CD4-positive, alpha-beta T cell treated with Interleukin-17A for 4 hours (primary cell): ENCODE measurements around the gene NPAT.
"Not testable (repeated sequence)": the region's sequence is repeated elsewhere in the genome, so short reads cannot be mapped to it uniquely, and the experiment has no call there.

Experiments used
- DNase-seq: peaks from one replicate; pipeline ENCODE4 v3.0.0-alpha.2; 2020; ENCODE audit warnings: mixed read lengths

The NPAT gene

DNA sequence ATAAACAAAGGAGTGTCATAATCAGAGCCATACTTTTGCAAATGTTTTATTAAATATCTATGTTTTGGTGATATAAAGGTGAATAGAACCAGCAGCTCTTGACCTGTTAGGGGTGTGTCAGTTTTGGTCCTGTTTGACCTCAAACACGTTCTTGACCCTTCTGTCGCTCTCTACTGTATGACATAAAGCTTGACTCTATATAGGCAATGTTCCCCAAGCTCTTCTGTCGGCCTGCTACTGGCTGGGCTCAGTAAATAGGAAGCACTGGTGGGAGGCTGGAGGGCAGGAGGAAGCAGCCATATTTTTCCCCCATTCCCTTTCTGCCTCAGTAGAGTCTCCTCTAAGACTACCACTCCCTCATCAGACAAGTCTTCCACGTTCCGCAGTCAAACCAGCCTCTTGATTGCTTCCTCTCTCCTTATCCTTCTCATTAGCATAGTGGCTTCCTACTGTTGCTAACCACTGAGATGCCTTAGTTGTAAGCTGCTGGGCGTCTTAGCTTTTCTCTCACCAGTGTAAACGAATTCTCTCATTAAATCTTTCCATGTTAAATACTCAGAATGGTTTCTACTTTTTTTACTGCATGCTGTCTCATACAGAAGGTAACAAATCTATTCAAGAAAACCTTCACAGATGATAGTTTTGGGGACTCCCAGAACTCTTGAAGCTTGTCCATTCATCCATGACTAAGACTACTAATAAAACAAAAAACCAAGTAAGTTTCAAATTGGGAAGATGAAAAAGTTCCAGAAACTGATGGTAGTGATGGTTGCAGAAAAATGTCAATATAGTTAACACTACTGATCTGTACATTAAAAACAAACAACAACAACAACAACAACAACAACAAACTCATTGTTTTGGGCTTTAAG lies 3.3 kb downstream of the NPAT start:
- DNase-seq, result no peak

DNA sequence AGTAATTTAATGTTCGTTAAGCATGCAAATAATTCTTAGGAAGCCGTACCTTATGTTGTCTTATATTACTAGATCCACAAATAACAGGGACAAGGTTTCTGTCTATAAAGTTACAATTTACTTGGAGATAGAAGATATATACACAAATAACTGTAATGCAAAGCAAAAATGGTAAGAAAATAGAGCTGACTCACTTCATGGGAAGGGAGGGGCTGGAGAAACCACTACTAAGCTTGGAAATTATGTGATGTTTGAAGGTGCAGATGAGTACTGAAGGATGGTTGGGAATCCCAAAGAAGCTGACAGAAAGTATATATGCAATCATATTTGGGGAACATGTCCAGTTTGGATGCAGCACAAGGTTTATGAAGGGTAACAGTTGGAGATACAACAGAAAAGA lies 4.0 kb downstream of the NPAT start:
- DNase-seq, result no peak

DNA sequence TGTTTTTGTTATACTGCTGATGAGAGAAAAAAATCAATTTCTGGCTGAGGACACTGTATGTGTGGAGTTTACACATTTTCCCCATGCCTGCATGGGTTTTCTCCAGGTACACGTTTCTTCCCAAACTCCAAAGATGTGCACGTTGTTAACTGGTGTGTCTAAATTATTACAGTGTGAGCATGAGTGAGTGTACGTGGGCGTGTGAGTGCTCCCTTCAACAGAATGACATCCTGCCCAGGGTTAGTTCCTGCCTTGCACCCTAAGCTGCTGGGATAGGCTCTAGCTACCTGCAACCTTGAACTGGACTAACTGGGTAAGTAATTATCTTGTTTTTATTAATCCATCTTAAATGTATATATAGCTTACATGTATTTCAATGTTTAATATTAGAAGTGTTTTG lies 5.5 kb downstream of the NPAT start:
- DNase-seq, result peak; percentile 54

DNA sequence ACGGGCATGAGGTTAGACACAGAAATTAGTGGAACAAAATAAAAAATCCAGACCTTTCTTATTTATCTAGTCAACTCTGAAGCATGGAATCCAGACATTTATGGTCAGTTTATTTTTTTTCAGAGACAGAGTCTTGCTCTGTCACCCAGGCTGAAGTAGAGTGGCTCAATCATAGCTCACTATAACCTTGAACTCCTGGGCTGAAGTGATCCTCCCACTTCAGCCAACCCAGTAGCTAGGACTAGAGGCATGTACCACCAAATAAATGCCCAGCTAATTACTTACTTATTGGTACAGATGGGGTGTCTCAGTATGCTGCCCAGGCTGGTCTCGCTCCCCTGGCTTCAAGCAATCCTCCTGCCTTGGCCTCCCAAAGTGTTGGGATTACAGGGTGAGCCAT lies 8.7 kb downstream of the NPAT start:
- no peak for DNase-seq

DNA sequence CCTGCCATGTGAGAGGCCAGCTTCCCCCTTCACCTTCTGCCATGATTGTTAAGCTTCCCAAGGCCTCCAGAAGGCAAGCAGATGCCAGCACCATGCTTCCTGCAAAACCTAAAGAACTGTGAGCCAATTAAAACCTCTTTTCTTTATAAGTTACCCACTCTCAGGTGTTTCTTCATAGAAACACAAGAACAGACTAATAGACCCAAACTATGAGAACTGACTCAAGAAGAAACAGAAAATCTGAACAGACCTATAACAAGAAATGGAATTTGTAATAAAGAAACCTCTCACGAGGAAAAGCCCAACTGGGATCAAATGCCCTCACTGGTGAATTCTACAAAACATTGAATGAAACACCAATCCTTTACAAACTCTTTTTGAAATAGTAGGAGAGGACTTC lies 12.0 kb downstream of the NPAT start:
- DNase-seq, result no peak

DNA sequence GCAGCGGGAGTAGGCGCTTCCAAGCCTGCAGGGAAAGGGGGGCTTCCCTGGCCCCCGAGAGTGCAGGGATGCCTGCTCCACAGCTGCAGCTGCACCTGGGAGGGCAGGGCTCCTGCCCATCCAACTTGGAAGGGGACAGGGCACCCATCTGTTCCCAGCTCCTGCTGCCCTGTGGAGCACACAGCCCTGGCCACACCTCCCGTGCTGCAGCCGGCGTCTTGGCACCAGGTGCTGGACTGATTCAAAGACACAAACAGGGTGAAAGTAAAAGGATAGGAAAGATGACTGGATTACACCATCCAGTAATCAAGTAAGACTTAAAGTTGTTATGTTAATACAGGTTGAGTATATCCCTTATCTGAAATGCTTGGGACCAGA lies 14.8 kb downstream of the NPAT start:
- DNase-seq, result no peak

DNA sequence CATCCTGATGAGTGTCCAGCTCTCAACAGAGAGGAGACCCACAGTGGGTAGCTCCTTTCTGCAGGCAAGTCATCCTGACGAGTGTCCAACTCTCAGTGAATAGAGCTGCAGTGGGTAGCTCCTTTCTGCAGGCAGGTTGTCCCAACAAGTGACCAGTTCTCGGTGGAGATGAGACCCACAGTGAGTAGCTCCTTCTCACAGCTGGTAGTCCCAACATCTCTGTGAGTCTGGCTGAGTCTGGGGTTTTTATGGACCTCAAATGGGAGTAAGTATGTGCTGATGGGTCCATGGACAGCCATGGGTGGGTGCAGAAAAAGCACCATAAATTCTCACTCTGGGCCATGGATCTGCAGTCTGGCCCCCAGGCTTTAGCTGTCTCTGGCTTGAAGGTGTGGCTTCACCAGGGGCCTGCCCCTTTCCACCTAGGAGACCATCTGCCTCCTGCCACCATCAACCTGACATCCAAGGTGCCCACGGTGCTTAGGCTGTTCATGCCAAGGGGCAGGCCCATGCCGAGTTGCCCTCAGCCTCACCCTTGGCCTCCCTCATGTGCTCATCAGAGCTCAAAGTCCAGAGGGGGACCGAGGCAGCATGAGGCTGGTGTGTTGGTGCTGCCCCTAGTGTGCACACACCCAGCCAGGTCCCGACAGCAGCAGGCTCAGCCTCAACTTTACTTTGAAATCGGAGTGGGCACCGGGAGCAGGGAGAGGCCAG lies 15.3 kb downstream of the NPAT start:
- no peak for DNase-seq

DNA sequence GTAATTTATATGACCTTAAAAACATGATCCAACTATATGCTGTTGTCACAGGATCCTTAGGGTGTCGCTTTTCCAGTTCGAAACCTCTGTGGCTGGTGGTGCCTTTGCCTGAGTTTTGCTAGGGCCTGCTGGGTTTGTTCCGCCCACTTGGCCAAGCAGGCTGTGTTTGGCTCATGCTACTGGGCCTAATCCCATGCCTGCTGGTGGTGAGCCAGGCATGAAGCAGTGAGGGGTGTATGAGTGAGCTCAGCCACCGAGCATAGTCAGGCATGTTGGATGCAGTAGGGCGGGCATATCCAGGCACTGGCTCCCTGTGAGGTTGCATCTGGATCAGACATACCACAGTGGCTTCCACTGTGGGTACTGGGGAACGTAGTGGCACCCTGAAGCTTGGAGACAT lies 16.3 kb downstream of the NPAT start:
- no peak for DNase-seq

DNA sequence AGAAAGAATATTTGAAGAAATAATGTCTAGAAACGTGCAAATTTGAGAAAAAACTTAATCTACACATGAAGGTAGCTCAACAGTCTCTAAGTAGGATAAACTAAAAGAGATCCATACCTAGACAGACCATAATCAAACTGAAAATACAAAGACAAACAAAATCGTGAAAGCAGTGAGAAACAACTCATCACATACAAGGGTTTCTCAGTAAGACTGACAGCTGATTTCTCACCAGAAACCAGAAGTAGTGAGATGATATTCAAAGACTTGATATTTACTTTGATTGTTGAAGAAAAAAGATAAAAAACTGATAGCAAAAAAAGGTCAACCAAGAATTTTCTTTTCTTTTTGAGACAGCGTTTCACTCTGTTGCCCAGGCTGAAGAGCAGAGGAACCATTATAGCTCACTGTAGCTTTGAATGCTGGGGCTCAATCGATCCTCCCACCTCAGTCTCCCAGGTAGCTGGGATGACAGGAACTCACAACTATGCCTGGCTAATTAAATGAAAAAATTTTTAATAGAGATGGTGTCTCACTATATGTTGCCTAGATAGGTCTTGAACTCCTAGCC lies 17.4 kb downstream of the NPAT start:
- no peak for DNase-seq

DNA sequence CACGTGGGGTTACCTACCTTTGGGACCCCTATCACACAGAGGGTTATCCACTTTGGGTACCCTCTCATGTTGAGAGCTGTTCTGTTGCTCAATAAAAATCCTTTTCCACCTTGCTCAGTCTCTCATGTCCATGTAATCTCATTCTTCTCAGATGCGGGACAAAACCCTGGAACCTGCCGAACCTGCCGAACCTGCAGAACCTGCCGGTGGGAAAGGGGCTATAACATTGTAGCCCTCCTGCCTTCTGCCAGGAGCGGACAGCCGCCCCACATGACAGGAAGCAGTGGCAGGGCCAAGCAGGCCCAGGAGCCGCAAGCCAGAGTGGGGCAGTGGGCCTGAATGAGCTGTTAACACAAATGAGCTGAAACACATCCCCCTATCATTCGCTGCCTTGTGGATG lies 18.1 kb downstream of the NPAT start:
- DNase-seq, result no peak

DNA sequence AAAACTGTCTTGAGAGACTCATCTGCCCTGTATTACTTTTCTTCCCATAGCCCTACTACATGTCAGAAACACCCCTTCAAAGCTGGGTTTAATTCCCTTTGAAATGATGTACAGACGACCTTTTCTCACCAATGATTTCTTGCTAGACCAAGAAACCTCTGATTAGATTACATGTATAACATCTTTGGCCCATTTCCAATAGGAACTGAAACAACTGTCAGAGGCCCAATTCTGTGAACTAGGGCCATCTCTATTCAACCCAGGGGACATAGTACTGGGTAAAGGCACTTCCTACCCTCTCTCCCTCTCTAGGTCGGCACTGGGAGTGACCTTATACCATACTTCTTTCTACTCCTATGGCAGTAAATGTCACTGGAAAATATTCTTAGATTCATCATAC lies 19.4 kb downstream of the NPAT start:
- DNase-seq, result no peak

DNA sequence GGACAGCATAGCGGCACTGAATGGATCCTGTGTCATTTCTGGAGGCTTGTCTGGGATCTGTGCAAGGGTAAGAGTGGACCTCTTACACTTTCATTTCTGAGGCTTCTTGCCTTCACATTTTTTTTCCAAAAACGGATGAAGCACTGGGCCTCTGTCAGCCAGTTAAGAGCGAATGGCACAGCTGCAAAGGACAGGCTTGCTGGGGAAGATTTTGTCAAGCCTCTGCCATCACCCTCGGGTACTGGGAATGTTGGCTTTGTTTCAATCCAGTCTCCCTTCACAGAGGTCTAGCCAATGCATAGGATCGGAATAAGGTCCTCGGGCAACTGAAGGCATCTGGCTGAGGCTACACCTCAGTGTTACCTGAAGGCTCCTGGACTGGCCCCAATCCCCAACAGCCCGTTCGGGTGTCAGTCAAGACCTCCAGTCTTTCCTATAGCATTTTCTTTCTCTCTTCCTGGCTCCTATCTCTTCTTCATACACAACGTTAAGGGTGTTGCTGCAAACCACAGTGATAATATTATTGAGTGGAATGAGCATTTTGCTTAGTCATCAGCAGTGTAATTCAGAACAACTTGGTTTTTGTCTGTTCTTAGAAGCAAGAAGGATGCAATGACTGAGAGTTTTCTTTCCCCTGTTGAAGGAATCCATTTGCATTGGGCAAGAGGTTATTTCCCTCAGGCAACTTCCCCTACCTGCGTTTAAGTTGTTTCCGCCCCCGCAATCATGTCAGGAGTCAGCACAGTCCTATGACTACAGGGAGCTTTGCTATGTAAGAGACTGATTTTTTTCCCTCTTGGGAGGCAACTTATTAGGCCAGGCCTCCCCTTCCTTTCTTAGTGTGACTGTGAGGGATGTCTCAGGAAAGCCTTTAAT lies 22.8 kb downstream of the NPAT start:
- DNase-seq, result peak; percentile 24

DNA sequence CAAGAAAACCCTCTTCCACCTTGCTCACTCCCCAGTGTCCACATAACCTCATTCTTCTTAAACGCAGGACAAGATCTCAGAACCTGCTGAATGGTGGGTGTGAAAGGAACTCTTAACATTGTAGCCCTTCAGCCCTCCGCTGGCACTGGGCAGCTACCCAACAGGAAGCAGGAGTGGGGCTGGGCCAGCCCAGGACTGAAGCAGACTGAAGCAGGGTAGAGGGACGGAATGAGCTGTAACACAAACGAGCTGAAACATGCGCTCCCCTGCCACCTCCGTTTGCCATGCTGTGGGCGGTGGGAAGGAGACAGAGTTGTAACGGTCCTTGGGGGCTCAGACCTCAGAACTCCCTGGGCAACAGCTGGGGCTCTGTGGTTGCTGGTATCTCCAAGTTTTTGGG lies 23.6 kb downstream of the NPAT start:
- DNase-seq, result no peak

DNA sequence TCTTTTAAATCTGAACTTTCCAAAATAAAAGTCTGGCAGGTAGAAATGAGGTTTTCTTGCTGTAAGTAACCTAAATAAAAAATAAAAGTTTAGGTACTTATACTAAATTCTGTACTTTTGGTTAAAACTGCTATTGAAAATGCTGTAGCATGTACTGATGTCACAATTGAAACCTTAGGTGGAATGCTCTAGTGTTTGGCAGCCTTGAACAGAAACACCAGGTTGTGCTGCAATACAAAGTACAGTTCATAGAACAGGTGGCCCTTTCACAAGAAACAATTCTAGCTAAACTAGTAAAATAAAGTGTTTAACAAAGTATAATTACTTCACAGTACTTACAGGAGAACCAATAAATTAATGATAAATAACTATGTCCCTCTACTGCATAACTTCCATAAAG lies 25.1 kb downstream of the NPAT start:
- no peak for DNase-seq

DNA sequence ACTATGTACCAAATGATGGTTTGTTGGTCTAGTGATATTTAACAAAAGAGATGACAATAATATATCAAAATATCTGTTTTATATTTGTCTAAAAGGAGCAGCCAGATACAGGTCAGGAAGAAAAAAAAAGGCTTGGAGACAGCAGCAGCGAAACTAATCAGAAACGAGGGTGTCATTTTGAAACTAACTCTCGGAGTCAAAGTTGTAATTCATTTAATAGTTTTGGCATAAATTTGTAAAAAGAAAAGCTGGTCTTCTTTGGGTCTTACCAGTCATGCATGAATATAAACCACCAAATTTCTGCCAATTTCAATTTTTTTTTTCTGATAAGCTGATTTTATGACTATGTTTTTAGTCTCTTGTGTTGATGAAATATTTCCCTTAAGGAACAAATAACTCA lies 25.5 kb downstream of the NPAT start:
- no peak for DNase-seq

DNA sequence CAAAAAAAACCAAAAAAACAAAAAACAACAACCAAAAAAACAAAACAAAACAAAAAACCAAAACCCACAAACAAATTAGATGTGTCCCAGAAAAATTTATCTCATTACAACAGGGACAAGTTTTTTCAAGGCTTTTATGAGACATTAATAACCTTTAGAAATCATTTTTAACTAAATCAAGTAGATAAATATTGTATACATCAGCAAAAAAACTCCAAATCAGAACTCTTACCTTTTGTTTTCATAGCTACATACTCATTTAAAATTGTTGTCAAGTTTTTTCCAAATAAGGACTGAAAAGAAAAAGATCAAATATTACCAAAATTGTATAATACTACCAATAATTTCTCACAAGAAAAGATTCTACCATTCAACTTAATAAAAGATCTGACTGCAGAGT lies 28.7 kb downstream of the NPAT start:
- no peak for DNase-seq

DNA sequence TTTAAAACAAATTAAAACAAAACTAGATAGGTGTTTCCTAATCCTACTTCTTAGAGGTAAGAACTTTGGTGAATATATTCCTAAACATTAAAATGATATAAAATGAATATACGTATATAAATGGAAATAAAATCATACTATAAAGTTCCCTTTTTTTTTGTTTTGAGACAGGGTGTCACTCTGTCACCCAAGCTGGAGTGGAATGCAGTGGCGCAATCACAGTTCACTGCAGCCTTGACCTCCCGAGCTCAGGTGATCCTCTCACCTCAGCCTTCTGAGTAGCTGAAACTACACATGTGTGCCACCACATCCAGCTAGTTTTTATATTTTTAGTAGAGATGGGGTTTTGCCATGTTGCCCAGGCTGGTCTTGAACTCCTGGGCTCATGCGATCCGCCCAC lies 44.9 kb downstream of the NPAT start:
- no peak for DNase-seq

DNA sequence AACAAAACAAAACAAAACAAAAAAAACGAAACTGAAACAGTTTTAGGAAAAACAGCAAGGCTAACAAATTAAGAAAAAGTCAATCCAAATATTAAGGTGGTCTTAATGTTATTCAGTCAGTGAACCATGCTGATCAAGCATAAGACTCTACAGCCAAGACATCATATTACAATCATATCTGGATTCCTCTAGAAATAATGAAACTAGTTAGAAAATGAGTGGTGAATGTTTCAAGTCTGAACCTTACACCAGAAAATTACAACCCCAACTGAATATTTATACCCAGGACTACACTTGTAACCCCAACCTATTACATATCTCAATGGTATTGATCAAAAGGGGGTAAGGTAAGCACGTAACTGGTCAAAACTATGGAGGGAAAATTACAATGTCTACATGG lies 52.3 kb downstream of the NPAT start:
- DNase-seq, result no peak

DNA sequence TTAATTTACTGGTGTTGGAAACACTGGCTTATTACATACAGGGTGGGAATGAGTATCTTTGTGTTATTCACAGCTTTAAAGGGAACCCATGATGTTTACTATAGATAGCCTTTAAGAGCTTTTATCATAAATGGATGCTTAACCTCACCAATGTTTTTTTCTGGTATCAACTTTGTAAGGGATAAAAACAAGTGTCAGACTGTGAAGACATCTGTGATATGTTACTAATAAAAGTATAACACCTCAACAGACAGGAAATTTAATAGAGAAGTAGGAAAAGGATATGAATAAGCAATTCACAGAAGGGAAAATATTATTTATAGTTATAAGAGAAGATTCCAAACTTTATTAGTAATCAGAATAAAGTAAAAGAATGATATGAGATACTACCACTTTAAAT lies 54.8 kb downstream of the NPAT start:
- no peak for DNase-seq

DNA sequence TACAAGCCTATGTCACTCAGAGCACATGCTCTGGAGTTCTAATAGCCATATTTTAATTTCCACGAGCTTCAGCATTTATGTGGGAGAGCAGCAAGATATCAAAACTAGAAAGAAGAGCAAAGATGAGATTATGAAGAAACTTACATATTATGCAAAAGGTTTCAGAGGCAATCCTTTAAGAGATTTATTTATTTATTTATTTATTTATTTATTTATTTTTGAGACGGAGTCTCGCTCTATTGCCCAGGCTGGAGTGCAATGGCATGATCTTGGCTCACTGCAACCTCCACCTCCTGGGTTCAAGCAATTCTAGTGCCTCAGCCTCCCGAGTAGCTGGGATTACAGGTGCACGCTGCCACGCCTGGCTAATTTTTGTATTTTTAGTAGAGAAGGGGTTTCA lies 59.6 kb downstream of the NPAT start:
- DNase-seq, result not testable (repeated sequence)

DNA sequence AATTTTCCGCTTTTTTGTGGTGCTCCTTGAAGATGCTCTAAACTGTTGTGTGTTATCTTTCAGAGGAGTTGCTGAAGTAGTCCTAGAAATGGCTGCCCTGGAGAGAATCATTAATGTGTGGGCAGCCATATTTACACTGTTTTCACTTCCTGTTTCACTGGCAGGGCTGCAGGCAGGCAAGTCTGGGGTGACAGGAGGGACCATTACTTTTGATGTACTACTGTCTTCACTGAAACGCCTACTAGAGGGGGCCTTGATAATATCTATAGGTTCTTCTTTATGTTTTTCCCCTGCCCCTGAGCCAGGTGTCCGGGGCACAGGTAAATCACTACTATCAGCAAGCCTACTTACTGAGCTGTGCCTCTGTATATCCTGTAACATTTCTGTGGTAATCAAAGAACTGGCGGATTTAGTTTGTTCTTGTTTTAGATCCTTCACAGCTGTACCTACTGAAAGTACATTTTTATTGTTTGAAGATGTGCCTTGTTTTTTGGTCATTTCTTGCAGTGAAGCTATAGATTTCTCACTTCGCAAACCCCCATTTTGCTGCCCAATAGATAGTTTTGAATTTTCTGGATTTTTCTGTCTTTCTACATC lies 61.4 kb downstream of the NPAT start:
- DNase-seq, result peak; percentile 10

DNA sequence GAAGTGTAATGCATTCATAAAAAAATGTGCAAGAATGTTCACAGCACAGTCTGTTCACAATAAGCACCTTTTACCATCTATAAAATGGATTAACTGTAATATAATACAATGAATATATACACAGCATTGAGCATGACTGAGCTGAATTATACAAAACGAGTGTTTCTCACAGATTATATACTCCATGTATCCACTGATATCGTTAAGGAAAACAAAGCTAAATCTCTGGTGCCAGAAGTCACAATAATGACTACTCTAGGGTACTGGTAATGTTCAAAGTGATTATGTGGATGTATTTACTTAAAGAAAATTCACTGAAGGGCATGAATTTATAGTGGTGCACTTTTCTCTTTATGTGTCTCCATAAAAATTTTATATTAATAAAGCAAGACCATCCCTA lies 67.8 kb downstream of the NPAT start:
- DNase-seq, result no peak

DNA sequence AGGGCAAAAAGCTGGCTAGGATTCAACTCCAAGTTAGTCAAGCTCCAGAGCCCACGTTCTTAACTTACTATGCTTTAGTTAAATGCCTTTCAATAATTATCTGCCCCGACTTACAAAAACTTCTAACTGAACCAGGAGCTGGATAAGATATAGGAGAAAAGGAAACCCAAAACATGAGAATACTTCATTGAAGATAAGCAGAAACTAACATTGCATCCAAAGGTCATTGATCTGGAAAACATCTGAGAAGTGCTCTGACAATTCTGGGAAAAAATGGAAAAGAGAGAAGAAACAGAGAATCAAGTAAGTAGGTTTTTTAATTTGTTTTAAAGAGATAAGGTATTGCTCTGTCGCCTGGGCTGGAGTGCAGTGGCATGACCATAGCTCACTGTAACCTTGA lies 73.9 kb downstream of the NPAT start:
- no peak for DNase-seq
